ENCODE data around the gene FHIT.
A peak's percentile ranks its signal among the peaks of the same experiment; 100 is the strongest.
"Not testable (repeated sequence)": the region's sequence is repeated elsewhere in the genome, so short reads cannot be mapped to it uniquely, and the experiment has no call there.

Gene FHIT

GRCh38 chr3:60696428-60697125 lies 554.7 kb downstream of the FHIT start:
- DNase-seq: peak; percentile 26

- peak; percentile 9 for DNase-seq
Observed at GRCh38 chr3:60675424-60675823, 575.8 kb downstream of the FHIT start.

- peak; percentile 19 for DNase-seq
Observed at GRCh38 chr3:60674870-60675269, 576.4 kb downstream of the FHIT start.

GRCh38 chr3:60673123-60673522 lies 578.1 kb downstream of the FHIT start:
- no peak for DNase-seq

- not testable (repeated sequence) for DNase-seq
Observed at GRCh38 chr3:60672337-60672736, 578.9 kb downstream of the FHIT start.

- peak; percentile 28 for DNase-seq
Observed at GRCh38 chr3:60669636-60670035, 581.6 kb downstream of the FHIT start.

GRCh38 chr3:60660026-60660425 lies 591.2 kb downstream of the FHIT start:
- DNase-seq: no peak

GRCh38 chr3:60659098-60659497 lies 592.2 kb downstream of the FHIT start:
- DNase-seq: no peak

GRCh38 chr3:60657972-60658371 lies 593.3 kb downstream of the FHIT start:
- DNase-seq: no peak

- DNase-seq: no peak
Observed at GRCh38 chr3:60652829-60653228, 598.4 kb downstream of the FHIT start.

GRCh38 chr3:60651799-60652198 lies 599.5 kb downstream of the FHIT start:
- no peak for DNase-seq

GRCh38 chr3:60650171-60650570 lies 601.1 kb downstream of the FHIT start:
- DNase-seq: no peak

- no peak for DNase-seq
Observed at GRCh38 chr3:60645801-60646200, 605.5 kb downstream of the FHIT start.

- DNase-seq: no peak
Observed at GRCh38 chr3:60643831-60644230, 607.4 kb downstream of the FHIT start.

- DNase-seq: no peak
Observed at GRCh38 chr3:60641354-60641753, 609.9 kb downstream of the FHIT start.

GRCh38 chr3:60636846-60637245 lies 614.4 kb downstream of the FHIT start:
- DNase-seq: peak; percentile 9

GRCh38 chr3:60633644-60634043 lies 617.6 kb downstream of the FHIT start:
- DNase-seq: no peak

GRCh38 chr3:60631509-60631908 lies 619.7 kb downstream of the FHIT start:
- no peak for DNase-seq

GRCh38 chr3:60630953-60631352 lies 620.3 kb downstream of the FHIT start:
- DNase-seq: no peak

- DNase-seq: no peak
Observed at GRCh38 chr3:60629816-60630215, 621.4 kb downstream of the FHIT start.

- DNase-seq: no peak
Observed at GRCh38 chr3:60622349-60622748, 628.9 kb downstream of the FHIT start.

- DNase-seq: no peak
Observed at GRCh38 chr3:60617188-60617587, 634.1 kb downstream of the FHIT start.

- DNase-seq: no peak
Observed at GRCh38 chr3:60613769-60614303, 637.4 kb downstream of the FHIT start.

- peak; percentile 80 for DNase-seq
Observed at GRCh38 chr3:60610441-60611112, 640.7 kb downstream of the FHIT start.
